ENCODE measurements around the gene KAT7.

Gene KAT7

GRCh38 chr17:49835472-49835871, 47.0 kb downstream of the KAT7 start:
- Histone ChIP-seq H3K36me3 (ENCODE audit: control insufficient read depth, low read depth, low read length) (peaks cover 28% of the 10 kb centered on the region), H3K9ac (ENCODE audit: low read length) (no peak overlapping the region), H3K9me3 (ENCODE audit: control insufficient read depth, low read depth, low read length) (no peaks in the 10 kb centered on the region), H3K4me3 (ENCODE audit: low read length) (no peak overlapping the region), H3K4me1 (ENCODE audit: control insufficient read depth, low read depth, low read length) (no peaks in the 10 kb centered on the region), H3K27ac (ENCODE audit: low read length) (no peak overlapping the region), H3K27me3 (ENCODE audit: control insufficient read depth, insufficient read depth, low read length) (no peaks in the 10 kb centered on the region)

DNA sequence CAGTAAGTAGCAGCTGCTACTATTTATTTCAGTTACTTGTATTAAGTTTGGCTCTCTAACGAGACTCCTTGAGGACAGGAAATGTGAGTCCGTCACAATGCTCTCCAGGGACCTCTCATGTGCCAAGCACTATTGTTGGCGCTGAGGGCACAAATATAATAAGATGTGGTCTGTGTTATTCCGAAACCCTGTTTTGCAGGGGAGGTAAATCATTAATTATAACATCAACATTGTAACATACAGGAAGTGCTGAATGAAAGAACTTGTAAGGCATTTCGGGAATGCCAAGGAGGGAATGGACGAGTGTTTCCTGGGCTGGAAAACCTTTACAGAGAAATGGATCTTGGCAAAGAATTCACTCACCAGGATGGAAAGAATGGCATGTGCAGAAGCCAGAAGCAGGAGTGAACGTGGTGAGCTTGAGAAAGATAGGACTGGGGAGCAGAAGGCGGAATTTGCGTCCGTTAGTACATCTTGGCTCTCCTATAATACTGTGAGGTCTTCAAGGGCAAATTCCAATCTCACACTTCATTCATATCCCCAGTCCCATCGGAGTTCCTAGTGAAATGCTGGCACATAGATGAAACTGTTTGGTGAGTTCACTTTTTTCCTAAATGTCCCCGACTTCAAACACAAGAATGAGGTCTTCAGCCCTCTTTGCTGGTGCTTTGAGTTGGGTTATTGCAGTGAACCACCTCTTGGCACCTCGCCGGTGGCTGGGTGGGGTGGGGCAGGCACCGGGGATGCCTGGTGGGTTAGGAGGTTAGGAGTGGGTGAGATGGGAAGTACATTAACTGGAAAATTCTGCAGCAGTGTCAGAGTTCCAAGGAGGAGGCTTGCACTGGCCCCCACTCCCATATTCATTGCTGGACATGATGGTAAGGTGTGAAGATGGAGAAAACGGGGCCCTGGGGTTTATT, 47.9 kb downstream of the KAT7 start:
- Histone ChIP-seq H3K27me3 (ENCODE audit: control insufficient read depth, insufficient read depth, low read length) (no peaks in the 10 kb centered on the region), H3K9me3 (ENCODE audit: control insufficient read depth, low read depth, low read length) (no peaks in the 10 kb centered on the region), H3K9ac (ENCODE audit: low read length) (no peak overlapping the region), H3K36me3 (ENCODE audit: control insufficient read depth, low read depth, low read length) (peaks cover 26% of the 10 kb centered on the region), H3K27ac (ENCODE audit: low read length) (no peak overlapping the region), H3K4me1 (ENCODE audit: control insufficient read depth, low read depth, low read length) (no peaks in the 10 kb centered on the region), H3K4me3 (ENCODE audit: low read length) (no peak overlapping the region)

GRCh38 chr17:49839455-49839854, 51.0 kb downstream of the KAT7 start:
- no peaks in the 10 kb centered on the region for H3K4me1 ChIP-seq (ENCODE audit: control insufficient read depth, low read depth, low read length)
- no peaks in the 10 kb centered on the region for H3K27me3 ChIP-seq (ENCODE audit: control insufficient read depth, insufficient read depth, low read length)
- H3K4me3 ChIP-seq (ENCODE audit: low read length) = no peak overlapping the region
- no peak overlapping the region for H3K27ac ChIP-seq (ENCODE audit: low read length)
- H3K9ac ChIP-seq (ENCODE audit: low read length) = no peak overlapping the region
- H3K9me3 ChIP-seq (ENCODE audit: control insufficient read depth, low read depth, low read length) = no peaks in the 10 kb centered on the region
- H3K36me3 ChIP-seq (ENCODE audit: control insufficient read depth, low read depth, low read length) = peaks cover 2% of the 10 kb centered on the region

DNA sequence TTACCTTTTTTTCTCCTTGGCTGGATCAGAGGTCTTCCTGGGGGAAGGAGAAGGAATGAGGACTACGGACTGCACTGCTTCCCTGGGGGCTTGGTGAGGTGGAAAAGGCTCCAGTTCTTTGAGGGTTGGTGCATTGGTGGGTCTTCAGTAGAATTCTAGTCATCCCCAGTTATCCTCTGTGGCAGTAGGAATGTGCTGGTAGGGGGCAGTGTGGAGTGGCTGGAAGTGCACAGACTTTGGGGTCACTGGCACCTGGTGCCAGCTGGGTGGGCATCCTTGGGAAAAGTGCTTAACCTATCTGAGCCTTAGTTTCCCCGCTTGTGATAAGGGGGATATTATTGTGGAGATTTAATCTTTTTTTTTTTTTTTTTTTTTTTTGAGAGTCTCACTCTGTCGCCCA, 53.1 kb downstream of the KAT7 start:
- no peaks in the 10 kb centered on the region for H3K4me1 ChIP-seq (ENCODE audit: control insufficient read depth, low read depth, low read length)
- no peak overlapping the region for H3K27ac ChIP-seq (ENCODE audit: low read length)
- H3K27me3 ChIP-seq (ENCODE audit: control insufficient read depth, insufficient read depth, low read length) = no peaks in the 10 kb centered on the region
- peaks cover 5% of the 10 kb centered on the region for H3K36me3 ChIP-seq (ENCODE audit: control insufficient read depth, low read depth, low read length)
- no peak overlapping the region for H3K9ac ChIP-seq (ENCODE audit: low read length)
- no peak overlapping the region for H3K4me3 ChIP-seq (ENCODE audit: low read length)
- H3K9me3 ChIP-seq (ENCODE audit: control insufficient read depth, low read depth, low read length) = no peaks in the 10 kb centered on the region

- peaks cover 5% of the 10 kb centered on the region for H3K36me3 ChIP-seq (ENCODE audit: control insufficient read depth, low read depth, low read length)
- no peaks in the 10 kb centered on the region for H3K27me3 ChIP-seq (ENCODE audit: control insufficient read depth, insufficient read depth, low read length)
- H3K27ac ChIP-seq (ENCODE audit: low read length) = no peak overlapping the region
- no peaks in the 10 kb centered on the region for H3K4me1 ChIP-seq (ENCODE audit: control insufficient read depth, low read depth, low read length)
- no peak overlapping the region for H3K9ac ChIP-seq (ENCODE audit: low read length)
- H3K4me3 ChIP-seq (ENCODE audit: low read length) = no peak overlapping the region
- H3K9me3 ChIP-seq (ENCODE audit: control insufficient read depth, low read depth, low read length) = no peaks in the 10 kb centered on the region
Observed at GRCh38 chr17:49842371-49842770, 53.9 kb downstream of the KAT7 start.

- Histone ChIP-seq H3K9ac (ENCODE audit: low read length) (no peak overlapping the region), H3K27ac (ENCODE audit: low read length) (no peak overlapping the region), H3K36me3 (ENCODE audit: control insufficient read depth, low read depth, low read length) (peaks cover 5% of the 10 kb centered on the region), H3K9me3 (ENCODE audit: control insufficient read depth, low read depth, low read length) (no peaks in the 10 kb centered on the region), H3K27me3 (ENCODE audit: control insufficient read depth, insufficient read depth, low read length) (no peaks in the 10 kb centered on the region), H3K4me1 (ENCODE audit: control insufficient read depth, low read depth, low read length) (peaks cover 2% of the 10 kb centered on the region), H3K4me3 (ENCODE audit: low read length) (no peak overlapping the region)
Observed at GRCh38 chr17:49842846-49843245, 54.4 kb downstream of the KAT7 start.

GRCh38 chr17:49843774-49844350, 55.4 kb downstream of the KAT7 start:
- Histone ChIP-seq H3K9me3 (ENCODE audit: control insufficient read depth, low read depth, low read length) (no peaks in the 10 kb centered on the region), H3K4me3 (ENCODE audit: low read length) (no peak overlapping the region), H3K36me3 (ENCODE audit: control insufficient read depth, low read depth, low read length) (peaks cover 5% of the 10 kb centered on the region), H3K27ac (ENCODE audit: low read length) (no peak overlapping the region), H3K4me1 (ENCODE audit: control insufficient read depth, low read depth, low read length) (peaks cover 4% of the 10 kb centered on the region), H3K27me3 (ENCODE audit: control insufficient read depth, insufficient read depth, low read length) (no peaks in the 10 kb centered on the region), H3K9ac (ENCODE audit: low read length) (no peak overlapping the region)

DNA sequence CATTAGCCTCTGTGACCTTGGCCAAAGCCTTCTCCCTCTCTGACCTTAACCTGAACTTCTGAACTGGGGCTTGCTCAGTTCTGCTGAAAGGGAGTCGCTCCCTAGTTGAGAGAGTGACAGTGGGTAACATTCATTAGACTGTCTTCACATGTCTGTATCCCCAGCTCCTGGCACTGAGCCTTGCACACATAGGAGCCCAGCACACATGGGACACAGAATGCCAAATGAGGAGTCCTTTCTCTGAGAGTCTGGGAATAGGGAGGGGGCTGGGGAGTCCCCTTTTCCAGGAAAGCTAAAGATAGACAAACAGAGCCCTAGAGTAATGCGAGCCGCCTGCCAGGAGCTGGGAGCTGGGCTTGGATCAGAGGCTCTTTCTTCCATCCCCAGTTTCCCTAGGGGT, 56.8 kb downstream of the KAT7 start:
- Histone ChIP-seq H3K9ac (ENCODE audit: low read length) (no peak overlapping the region), H3K27ac (ENCODE audit: low read length) (no peak overlapping the region)

DNA sequence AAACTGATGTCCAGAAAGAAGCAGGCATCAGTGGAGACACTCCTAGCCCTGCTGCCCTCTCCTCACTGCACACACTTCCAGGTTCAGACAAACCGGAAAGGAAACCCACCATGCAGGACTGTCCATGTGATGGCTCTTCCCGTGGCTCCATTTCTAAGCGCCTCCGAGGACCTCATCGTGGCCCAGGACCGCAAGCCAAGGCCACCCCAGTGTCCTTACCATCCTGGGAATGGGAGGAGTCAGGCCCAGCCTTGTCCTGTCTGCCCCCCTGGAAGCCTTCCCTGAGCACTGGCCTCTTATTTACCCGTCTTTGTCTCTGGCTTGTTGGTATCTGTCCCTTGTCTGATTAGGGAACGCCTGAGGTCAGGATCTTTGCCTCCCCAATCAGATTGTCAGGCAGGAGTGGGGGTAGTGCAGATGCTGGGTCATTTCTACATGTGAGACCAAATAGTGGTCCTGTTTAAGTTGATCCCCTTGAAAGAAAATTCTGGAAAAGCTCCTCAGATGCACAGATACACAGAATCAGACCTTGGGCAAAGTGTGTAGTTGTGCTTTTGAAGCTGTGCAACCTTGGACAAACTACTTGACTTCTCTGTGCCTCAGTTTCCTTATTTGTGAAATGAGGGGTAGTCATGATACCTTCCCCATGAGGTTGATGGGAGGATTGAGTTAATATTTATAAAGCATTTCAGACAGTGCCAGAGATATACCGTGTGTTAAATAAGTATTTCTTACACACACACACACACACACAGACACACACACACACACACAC, 58.6 kb downstream of the KAT7 start:
- H3K9ac ChIP-seq (ENCODE audit: low read length) = no peak overlapping the region
- peaks cover 25% of the 10 kb centered on the region for H3K27me3 ChIP-seq (ENCODE audit: control insufficient read depth, insufficient read depth, low read length)
- peaks cover 11% of the 10 kb centered on the region for H3K4me1 ChIP-seq (ENCODE audit: control insufficient read depth, low read depth, low read length)
- no peak overlapping the region for H3K27ac ChIP-seq (ENCODE audit: low read length)
- H3K4me3 ChIP-seq (ENCODE audit: low read length) = no peak overlapping the region
- H3K9me3 ChIP-seq (ENCODE audit: control insufficient read depth, low read depth, low read length) = no peaks in the 10 kb centered on the region
- H3K36me3 ChIP-seq (ENCODE audit: control insufficient read depth, low read depth, low read length) = peaks cover 5% of the 10 kb centered on the region

More for the DNA sequence above, 56.8 kb downstream of the KAT7 start:
- peaks cover 8% of the 10 kb centered on the region for H3K27me3 ChIP-seq (ENCODE audit: control insufficient read depth, insufficient read depth, low read length)
- H3K4me1 ChIP-seq (ENCODE audit: control insufficient read depth, low read depth, low read length) = peaks cover 8% of the 10 kb centered on the region
- no peaks in the 10 kb centered on the region for H3K9me3 ChIP-seq (ENCODE audit: control insufficient read depth, low read depth, low read length)
- peaks cover 5% of the 10 kb centered on the region for H3K36me3 ChIP-seq (ENCODE audit: control insufficient read depth, low read depth, low read length)
- no peak overlapping the region for H3K4me3 ChIP-seq (ENCODE audit: low read length)

GRCh38 chr17:49848019-49848473, 59.6 kb downstream of the KAT7 start, which contains the start of gene TAC4:
Gene TAC4 (minus strand): TSS chr17:49848069. CDS start chr17:49848017, 52 bp downstream.
- H3K9ac ChIP-seq (ENCODE audit: low read length) = no peak within 1 kb of the TSS
- no peak within 1 kb of the TSS for H3K27ac ChIP-seq (ENCODE audit: low read length)
- H3K27me3 ChIP-seq (ENCODE audit: control insufficient read depth, insufficient read depth, low read length) = peaks cover 32% of the 10 kb centered on the region
- H3K4me3 ChIP-seq (ENCODE audit: low read length) = no peak within 1 kb of the TSS
- no peaks in the 10 kb centered on the region for H3K9me3 ChIP-seq (ENCODE audit: control insufficient read depth, low read depth, low read length)
- peaks cover 11% of the 10 kb centered on the region for H3K4me1 ChIP-seq (ENCODE audit: control insufficient read depth, low read depth, low read length)
- peaks cover 5% of the 10 kb centered on the region for H3K36me3 ChIP-seq (ENCODE audit: control insufficient read depth, low read depth, low read length)

DNA sequence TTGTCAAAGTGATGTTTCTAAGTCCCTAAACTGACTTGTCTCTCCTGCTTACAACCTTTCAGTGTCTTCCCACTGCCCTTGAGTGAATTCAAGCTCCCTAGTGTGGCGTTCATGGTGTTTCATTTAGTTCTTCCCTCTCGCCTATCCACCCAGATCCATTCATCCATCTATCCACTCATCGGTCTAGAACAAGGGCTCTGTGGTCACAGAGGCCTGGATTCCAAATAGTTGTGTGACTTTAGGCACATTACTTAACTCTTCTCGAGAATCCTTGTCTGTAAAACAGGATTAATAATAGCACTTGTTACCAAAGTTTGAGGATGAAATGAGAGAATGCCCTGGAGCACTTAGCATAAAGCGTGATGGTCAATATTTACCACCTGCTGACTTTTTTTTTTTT, 60.3 kb downstream of the KAT7 start:
- Histone ChIP-seq H3K9me3 (ENCODE audit: control insufficient read depth, low read depth, low read length) (no peaks in the 10 kb centered on the region), H3K4me1 (ENCODE audit: control insufficient read depth, low read depth, low read length) (peaks cover 11% of the 10 kb centered on the region), H3K27me3 (ENCODE audit: control insufficient read depth, insufficient read depth, low read length) (peaks cover 32% of the 10 kb centered on the region), H3K9ac (ENCODE audit: low read length) (no peak overlapping the region), H3K36me3 (ENCODE audit: control insufficient read depth, low read depth, low read length) (peaks cover 5% of the 10 kb centered on the region), H3K27ac (ENCODE audit: low read length) (no peak overlapping the region), H3K4me3 (ENCODE audit: low read length) (no peak overlapping the region)

All from iPS-18a (cell line).